Mammary epithelial cell (primary cell): ENCODE data around the gene ATP11C.

Source experiments
- EZH2 ChIP-seq: IDR thresholded peaks from 2 replicates; pipeline ENCODE4 v1.6.1; 2012; ENCODE audit warnings: low read length, inconsistent platforms, borderline replicate concordance
- TF ChIP-seq, protein P1 (sequence below), 2 donors: IDR thresholded peaks in 1 of 2; conservative IDR thresholded peaks in 1 of 2; 2 replicates each; pipeline ENCODE4 v1.5.1; 2011 to 2012; ENCODE audit warnings: inconsistent platforms in 2 of 2, low read length in 2 of 2, mild to moderate bottlenecking in 2 of 2, control low read depth in 1 of 2, low read depth in 1 of 2; ENCODE audit not compliant: insufficient read depth in 1 of 2; ENCODE audit errors: extremely low read depth in 1 of 2

DNA sequence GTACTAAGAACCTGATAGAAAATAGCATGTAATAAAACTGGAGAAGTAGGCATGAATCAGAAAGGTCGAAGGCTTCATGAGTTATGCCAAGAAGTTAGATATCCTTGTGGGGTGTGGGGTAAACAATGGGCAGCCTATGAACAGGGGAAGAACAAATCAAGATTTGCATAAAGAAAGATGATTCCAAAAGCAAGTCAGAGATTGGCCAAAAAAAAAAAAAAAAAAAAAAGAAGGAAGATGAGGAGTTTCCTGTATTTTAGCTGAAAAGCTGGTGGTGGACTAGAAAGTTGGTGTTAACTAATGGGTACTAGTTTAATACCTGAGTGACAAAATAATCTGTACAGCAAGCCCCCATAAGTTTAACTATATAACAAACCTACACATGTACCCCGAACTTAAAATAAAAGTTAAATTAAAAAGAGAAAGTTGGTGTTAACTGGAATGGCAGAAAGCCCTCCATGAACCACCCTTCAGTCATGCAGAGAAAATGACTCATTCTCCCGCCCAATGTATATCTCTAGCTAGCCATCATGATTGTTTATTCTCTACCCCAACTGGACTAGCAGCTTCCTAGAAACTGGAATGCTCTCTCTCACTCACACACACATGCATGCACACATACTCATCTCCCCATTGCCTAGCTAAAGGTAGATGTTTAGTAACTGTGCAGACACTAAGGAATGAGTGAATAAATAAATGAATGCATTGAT, 41.7 kb downstream of the ATP11C start:
- TF ChIP-seq, protein P1, sequence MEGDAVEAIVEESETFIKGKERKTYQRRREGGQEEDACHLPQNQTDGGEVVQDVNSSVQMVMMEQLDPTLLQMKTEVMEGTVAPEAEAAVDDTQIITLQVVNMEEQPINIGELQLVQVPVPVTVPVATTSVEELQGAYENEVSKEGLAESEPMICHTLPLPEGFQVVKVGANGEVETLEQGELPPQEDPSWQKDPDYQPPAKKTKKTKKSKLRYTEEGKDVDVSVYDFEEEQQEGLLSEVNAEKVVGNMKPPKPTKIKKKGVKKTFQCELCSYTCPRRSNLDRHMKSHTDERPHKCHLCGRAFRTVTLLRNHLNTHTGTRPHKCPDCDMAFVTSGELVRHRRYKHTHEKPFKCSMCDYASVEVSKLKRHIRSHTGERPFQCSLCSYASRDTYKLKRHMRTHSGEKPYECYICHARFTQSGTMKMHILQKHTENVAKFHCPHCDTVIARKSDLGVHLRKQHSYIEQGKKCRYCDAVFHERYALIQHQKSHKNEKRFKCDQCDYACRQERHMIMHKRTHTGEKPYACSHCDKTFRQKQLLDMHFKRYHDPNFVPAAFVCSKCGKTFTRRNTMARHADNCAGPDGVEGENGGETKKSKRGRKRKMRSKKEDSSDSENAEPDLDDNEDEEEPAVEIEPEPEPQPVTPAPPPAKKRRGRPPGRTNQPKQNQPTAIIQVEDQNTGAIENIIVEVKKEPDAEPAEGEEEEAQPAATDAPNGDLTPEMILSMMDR (conservative IDR thresholded peaks at IDR 0.05 in 1 of 2, IDR thresholded peaks at IDR 0.05 in 1 of 2; ENCODE audit: extremely low read depth in 1 of 2, insufficient read depth in 1 of 2, low read depth in 1 of 2, low read length in 2 of 2), result no peak
- no peak for TF ChIP-seq EZH2
